NCI-H1436 treated with DMSO at 0.1 percent for 48 hours (cell line): ENCODE data around the gene LARP7.
"Not testable (repeated sequence)": the region's sequence is repeated elsewhere in the genome, so short reads cannot be mapped to it uniquely, and the experiment has no call there.

Source experiments
- DNase-seq: peaks from one replicate; lab custom pipeline; 2025; lab: John Stamatoyannopoulos, UW

Gene LARP7

GRCh38 chr4:112636688-112637551 is at the start of gene LARP7, which contains the start of gene ZGRF1:
Gene LARP7 (plus strand): TSS chr4:112637143. CDS start chr4:112644670, 7,527 bp downstream.
Gene ZGRF1 (minus strand): TSS chr4:112636909. CDS start chr4:112633176, 3,733 bp downstream.
- DNase-seq = peak; percentile 96

GRCh38 chr4:112589206-112589605 is 47.7 kb upstream of the LARP7 start:
- DNase-seq = no peak

GRCh38 chr4:112591593-112591992 is 45.4 kb upstream of the LARP7 start:
- DNase-seq = no peak

- DNase-seq = no peak
Measured at GRCh38 chr4:112592717-112593116, 44.2 kb upstream of the LARP7 start.

- no peak for DNase-seq
Measured at GRCh38 chr4:112593438-112594133, 43.4 kb upstream of the LARP7 start.

GRCh38 chr4:112594993-112595392 is 42.0 kb upstream of the LARP7 start:
- no peak for DNase-seq

- DNase-seq = no peak
Measured at GRCh38 chr4:112604589-112604988, 32.4 kb upstream of the LARP7 start.

GRCh38 chr4:112612814-112613213 is 24.1 kb upstream of the LARP7 start:
- not testable (repeated sequence) for DNase-seq

GRCh38 chr4:112616984-112617383 is 20.0 kb upstream of the LARP7 start:
- DNase-seq = no peak

GRCh38 chr4:112626228-112626627 is 10.7 kb upstream of the LARP7 start:
- DNase-seq = no peak

GRCh38 chr4:112633477-112634235 is 3.3 kb upstream of the LARP7 start:
- no peak for DNase-seq

GRCh38 chr4:112637552-112637866 is 566 bp downstream of the LARP7 start:
- no peak for DNase-seq

GRCh38 chr4:112642526-112642925 is 5.6 kb downstream of the LARP7 start:
- DNase-seq = no peak

GRCh38 chr4:112644595-112645535 is 7.9 kb downstream of the LARP7 start:
- DNase-seq = not testable (repeated sequence)

GRCh38 chr4:112645541-112646329 is 8.8 kb downstream of the LARP7 start:
- no peak for DNase-seq

- DNase-seq = no peak
Measured at GRCh38 chr4:112646632-112647537, 9.9 kb downstream of the LARP7 start.

GRCh38 chr4:112647785-112648184 is 10.8 kb downstream of the LARP7 start:
- DNase-seq = no peak

- no peak for DNase-seq
Measured at GRCh38 chr4:112648263-112649054, 11.5 kb downstream of the LARP7 start.

GRCh38 chr4:112649055-112649408 is 12.1 kb downstream of the LARP7 start:
- no peak for DNase-seq
